ENCODE data around the gene EFNA5. TPM values are rescaled to one million over a fixed set of nuclear protein-coding genes. Genes with fewer than 3 reads are reported as not detected.

EFNA5 gene
- total RNA-seq, 3 donors from 2014 or later (not counting 1 experiment from before 2014, with no cell fraction given) = 2.2 to 8.1 (median 4.3) TPM

DNA sequence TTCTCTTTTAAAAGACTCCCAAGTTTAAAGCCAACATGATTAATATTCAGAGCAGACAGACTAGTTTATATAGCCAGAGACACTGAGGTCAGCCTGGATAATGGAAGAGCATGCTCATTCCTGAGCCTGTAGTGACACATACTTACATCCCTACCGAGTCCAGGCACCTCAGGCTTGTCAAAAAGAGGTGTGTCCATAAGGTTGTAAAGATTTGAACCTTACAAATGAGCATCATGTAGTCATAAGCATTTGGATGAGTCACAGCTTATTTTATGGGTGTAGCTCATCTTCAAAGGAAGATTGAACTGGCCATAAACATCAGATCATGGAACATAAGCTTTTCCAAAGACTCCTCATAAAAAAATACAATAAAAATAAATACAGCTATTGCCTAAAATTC lies 333.5 kb downstream of the EFNA5 start:
- Histone ChIP-seq H3K4me1 (ENCODE audit: control insufficient read depth, insufficient read depth, low read length) (no peaks in the 10 kb centered on the region), H3K36me3 (ENCODE audit: control insufficient read depth, insufficient read depth, low read length) (no peaks in the 10 kb centered on the region), H3K4me3 (ENCODE audit: low read length) (no peak overlapping the region), H3K27ac (ENCODE audit: low read length) (no peak overlapping the region), H3K9me3 (ENCODE audit: control insufficient read depth, insufficient read depth, low read length) (no peaks in the 10 kb centered on the region), H3K27me3 (ENCODE audit: control insufficient read depth, insufficient read depth, low read length) (no peaks in the 10 kb centered on the region)
- no CpG with 5 or more reads among the region's 1 CpG for WGBS (ENCODE audit: insufficient coverage)
- ATAC-seq (no peak), DNase-seq (no peak)
- TF ChIP-seq, protein P1, sequence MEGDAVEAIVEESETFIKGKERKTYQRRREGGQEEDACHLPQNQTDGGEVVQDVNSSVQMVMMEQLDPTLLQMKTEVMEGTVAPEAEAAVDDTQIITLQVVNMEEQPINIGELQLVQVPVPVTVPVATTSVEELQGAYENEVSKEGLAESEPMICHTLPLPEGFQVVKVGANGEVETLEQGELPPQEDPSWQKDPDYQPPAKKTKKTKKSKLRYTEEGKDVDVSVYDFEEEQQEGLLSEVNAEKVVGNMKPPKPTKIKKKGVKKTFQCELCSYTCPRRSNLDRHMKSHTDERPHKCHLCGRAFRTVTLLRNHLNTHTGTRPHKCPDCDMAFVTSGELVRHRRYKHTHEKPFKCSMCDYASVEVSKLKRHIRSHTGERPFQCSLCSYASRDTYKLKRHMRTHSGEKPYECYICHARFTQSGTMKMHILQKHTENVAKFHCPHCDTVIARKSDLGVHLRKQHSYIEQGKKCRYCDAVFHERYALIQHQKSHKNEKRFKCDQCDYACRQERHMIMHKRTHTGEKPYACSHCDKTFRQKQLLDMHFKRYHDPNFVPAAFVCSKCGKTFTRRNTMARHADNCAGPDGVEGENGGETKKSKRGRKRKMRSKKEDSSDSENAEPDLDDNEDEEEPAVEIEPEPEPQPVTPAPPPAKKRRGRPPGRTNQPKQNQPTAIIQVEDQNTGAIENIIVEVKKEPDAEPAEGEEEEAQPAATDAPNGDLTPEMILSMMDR (IDR thresholded peaks at IDR 0.05) = no peak
- Mint-ChIP-seq H3K27ac (no peak overlapping the region), H3K4me1 (peaks cover 0 to 4% of the 10 kb centered on the region in 2 donors), H3K36me3 (no peaks in the 10 kb centered on the region), H3K9me3 (no peaks in the 10 kb centered on the region), H3K4me3 (no peak overlapping the region), H3K27me3 (ENCODE audit: low read depth in 2 of 2) (peaks cover 0 to 8% of the 10 kb centered on the region in 2 donors)
- intact Hi-C loops (cut with micrococcal nuclease) = no loop called here

DNA sequence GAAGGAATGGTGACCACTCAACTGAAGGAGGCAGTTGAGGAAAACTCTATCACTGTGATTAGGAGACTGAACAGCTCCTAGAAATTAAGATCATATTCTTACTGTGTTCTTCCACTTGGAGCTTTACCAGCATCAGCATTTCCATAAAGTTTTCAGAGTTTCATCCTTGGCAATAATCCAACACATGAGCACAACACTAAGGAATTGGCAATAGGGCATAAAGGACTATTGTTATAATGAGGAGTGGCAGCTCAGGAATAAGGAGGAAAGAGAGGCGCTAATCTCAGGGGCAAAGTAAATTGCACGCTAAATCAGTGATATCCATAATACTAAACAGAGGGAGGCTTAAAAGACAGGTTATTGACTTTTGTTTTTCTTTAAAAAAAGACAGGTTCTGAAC lies 338.9 kb downstream of the EFNA5 start:
- no peaks in the 10 kb centered on the region for H3K4me1 ChIP-seq (ENCODE audit: control insufficient read depth, insufficient read depth, low read length)
- H3K27ac ChIP-seq (ENCODE audit: low read length) = no peak overlapping the region
- Mint-ChIP-seq H3K27ac (no peak overlapping the region), H3K27me3 (ENCODE audit: low read depth in 2 of 2) (peaks cover 4 to 8% of the 10 kb centered on the region in 2 donors), H3K9me3 (peaks cover 0 to 2% of the 10 kb centered on the region in 2 donors), H3K36me3 (no peaks in the 10 kb centered on the region), H3K4me1 (no peaks in the 10 kb centered on the region), H3K4me3 (no peak overlapping the region)
- WGBS (ENCODE audit: insufficient coverage) = 80% methylated on average over 1 of the region's 2 CpGs
- no peak overlapping the region for H3K4me3 ChIP-seq (ENCODE audit: low read length)
- intact Hi-C loops (cut with micrococcal nuclease) = no loop called here
- ATAC-seq (no peak), DNase-seq (no peak)
- H3K36me3 ChIP-seq (ENCODE audit: control insufficient read depth, insufficient read depth, low read length) = no peaks in the 10 kb centered on the region
- H3K9me3 ChIP-seq (ENCODE audit: control insufficient read depth, insufficient read depth, low read length) = no peaks in the 10 kb centered on the region
- no peaks in the 10 kb centered on the region for H3K27me3 ChIP-seq (ENCODE audit: control insufficient read depth, insufficient read depth, low read length)
- TF ChIP-seq, protein P1 (IDR thresholded peaks at IDR 0.05) = no peak

DNA sequence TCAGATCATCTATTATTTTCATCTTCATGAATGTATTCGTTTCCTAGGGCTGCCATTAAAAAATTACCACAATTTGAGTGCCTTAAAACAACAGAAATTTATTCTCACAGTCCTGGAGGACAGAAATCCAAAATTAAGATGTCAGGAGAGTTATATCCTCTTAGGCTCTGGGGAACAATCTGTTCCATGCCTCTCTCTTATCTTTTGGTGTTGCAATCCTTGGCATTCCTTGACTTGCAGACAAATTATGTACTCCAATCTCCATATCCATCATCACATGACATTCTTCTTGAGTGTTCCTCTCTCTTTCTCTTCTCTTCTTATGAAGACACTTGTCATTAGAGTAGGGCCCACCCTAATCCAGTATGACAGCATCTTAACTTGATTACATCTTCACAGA lies 339.4 kb downstream of the EFNA5 start:
- peaks cover 0 to 2% of the 10 kb centered on the region in 2 donors for H3K9me3 Mint-ChIP-seq
- Histone ChIP-seq H3K27ac (ENCODE audit: low read length) (no peak overlapping the region), H3K36me3 (ENCODE audit: control insufficient read depth, insufficient read depth, low read length) (no peaks in the 10 kb centered on the region), H3K9me3 (ENCODE audit: control insufficient read depth, insufficient read depth, low read length) (no peaks in the 10 kb centered on the region), H3K27me3 (ENCODE audit: control insufficient read depth, insufficient read depth, low read length) (no peaks in the 10 kb centered on the region), H3K4me1 (ENCODE audit: control insufficient read depth, insufficient read depth, low read length) (no peaks in the 10 kb centered on the region), H3K4me3 (ENCODE audit: low read length) (no peak overlapping the region)
- WGBS (ENCODE audit: insufficient coverage) = 100% methylated on average over 1 of the region's 1 CpG
- no peak for DNase-seq
- peaks cover 4 to 8% of the 10 kb centered on the region in 2 donors for H3K27me3 Mint-ChIP-seq (ENCODE audit: low read depth in 2 of 2)
- H3K36me3 Mint-ChIP-seq = no peaks in the 10 kb centered on the region
- intact Hi-C loops (cut with micrococcal nuclease) = no loop called here
- no peak for ATAC-seq
- H3K27ac Mint-ChIP-seq = no peak overlapping the region
- no peak overlapping the region for H3K4me3 Mint-ChIP-seq
- TF ChIP-seq, protein P1 (IDR thresholded peaks at IDR 0.05) = no peak
- H3K4me1 Mint-ChIP-seq = no peaks in the 10 kb centered on the region

DNA sequence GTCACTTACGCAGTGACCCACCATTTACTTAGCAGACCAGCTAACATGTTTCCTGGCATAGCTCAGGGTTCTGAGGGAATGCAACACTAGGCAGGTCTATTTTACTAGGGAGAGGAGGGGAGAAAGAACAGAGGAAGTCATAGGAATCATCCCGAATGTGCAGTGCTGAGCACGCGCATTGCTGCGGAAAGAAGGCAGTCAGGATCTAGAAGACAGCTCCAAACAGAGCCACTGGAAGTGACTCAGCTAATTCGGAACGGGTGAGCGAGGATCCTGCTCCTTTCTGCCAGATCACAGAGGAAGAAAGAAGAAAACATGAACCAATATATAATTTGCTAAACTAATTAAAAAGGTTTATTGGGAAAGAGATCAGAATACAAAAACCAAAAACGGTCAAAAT lies 339.8 kb downstream of the EFNA5 start:
- H3K4me3 ChIP-seq (ENCODE audit: low read length) = no peak overlapping the region
- TF ChIP-seq, protein P1 (IDR thresholded peaks at IDR 0.05) = no peak

More for the DNA sequence above, 339.8 kb downstream of the EFNA5 start:
- Histone ChIP-seq H3K36me3 (ENCODE audit: control insufficient read depth, insufficient read depth, low read length) (no peaks in the 10 kb centered on the region), H3K27ac (ENCODE audit: low read length) (no peak overlapping the region), H3K27me3 (ENCODE audit: control insufficient read depth, insufficient read depth, low read length) (no peaks in the 10 kb centered on the region), H3K4me1 (ENCODE audit: control insufficient read depth, insufficient read depth, low read length) (no peaks in the 10 kb centered on the region), H3K9me3 (ENCODE audit: control insufficient read depth, insufficient read depth, low read length) (no peaks in the 10 kb centered on the region)
- H3K9me3 Mint-ChIP-seq = peaks cover 0 to 2% of the 10 kb centered on the region in 2 donors
- H3K36me3 Mint-ChIP-seq = no peaks in the 10 kb centered on the region
- 88% methylated on average over 9 of the region's 9 CpGs for WGBS (ENCODE audit: insufficient coverage)
- no peaks in the 10 kb centered on the region for H3K4me1 Mint-ChIP-seq
- H3K27ac Mint-ChIP-seq = no peak overlapping the region
- H3K4me3 Mint-ChIP-seq = no peak overlapping the region
- intact Hi-C loops (cut with micrococcal nuclease) = no loop called here
- no peak for DNase-seq
- no peak for ATAC-seq
- peaks cover 4 to 8% of the 10 kb centered on the region in 2 donors for H3K27me3 Mint-ChIP-seq (ENCODE audit: low read depth in 2 of 2)

Measured in natural killer cell (primary cell).